NCI-H187 (cell line): Measurements from ENCODE around the gene NRTN.
"Not testable (repeated sequence)": the region's sequence is repeated elsewhere in the genome, so short reads cannot be mapped to it uniquely, and the experiment has no call there.

ENCODE experiments used
- DNase-seq, 2 experiments: peaks; one replicate each; lab custom pipeline; 2025; lab: John Stamatoyannopoulos, UW

The NRTN gene, protein sequence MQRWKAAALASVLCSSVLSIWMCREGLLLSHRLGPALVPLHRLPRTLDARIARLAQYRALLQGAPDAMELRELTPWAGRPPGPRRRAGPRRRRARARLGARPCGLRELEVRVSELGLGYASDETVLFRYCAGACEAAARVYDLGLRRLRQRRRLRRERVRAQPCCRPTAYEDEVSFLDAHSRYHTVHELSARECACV

DNA sequence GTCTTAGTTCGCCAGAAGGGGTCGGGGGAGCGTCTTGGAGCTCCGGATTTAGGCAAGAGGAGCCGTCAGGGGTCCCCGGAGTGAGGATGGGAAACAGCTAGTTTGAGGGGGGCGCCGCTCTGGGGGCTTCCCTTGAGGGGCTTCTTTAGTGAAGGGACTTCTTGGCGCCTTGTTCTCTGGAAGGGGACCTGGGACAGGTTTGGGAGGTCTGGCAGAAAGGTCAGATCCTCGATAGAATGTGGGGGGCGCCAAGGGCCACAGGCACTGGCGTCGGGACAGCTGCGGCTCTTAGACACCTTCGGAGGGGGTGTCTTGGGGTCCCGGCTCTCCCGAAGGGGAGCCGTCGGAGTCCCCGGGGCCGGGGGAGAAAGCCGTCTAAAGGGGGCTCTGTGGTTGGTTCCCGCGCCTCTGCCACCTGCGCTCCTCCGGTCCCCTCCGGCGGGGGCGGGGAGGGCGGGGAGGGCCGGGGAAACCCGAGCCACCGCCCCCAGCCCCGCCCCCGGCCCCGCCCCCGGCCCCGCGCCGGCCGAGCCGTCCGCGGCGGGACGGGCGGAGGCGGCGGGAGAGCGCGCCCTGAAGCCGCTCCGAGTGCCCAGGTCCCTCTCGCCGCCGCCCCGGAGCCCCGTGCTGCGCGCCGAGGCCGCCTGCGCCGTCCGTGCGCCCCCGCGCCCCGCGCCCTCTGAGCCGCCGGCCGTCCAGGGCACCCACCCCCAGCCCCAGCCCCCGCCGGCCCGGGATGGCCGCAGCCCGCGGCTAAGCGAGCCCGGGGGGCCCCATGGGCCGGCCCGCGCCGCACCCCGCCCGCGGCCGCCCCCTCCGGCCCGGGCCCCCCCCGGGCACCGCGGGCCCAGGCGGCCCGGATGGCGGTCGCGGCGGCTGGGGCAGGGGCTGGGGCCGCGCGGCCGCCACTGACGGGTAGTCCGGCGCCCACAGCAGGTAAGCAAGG is at the start of gene NRTN:
Gene NRTN, plus strand, starts transcription at position 552 of the 946 bp plus-strand sequence. CDS start 19,099 bp downstream, outside the sequence.
- no peak for DNase-seq

- no peak for DNase-seq
Measured at GRCh38 chr19:5762608-5763217, 42.2 kb upstream of the NRTN start.

DNA sequence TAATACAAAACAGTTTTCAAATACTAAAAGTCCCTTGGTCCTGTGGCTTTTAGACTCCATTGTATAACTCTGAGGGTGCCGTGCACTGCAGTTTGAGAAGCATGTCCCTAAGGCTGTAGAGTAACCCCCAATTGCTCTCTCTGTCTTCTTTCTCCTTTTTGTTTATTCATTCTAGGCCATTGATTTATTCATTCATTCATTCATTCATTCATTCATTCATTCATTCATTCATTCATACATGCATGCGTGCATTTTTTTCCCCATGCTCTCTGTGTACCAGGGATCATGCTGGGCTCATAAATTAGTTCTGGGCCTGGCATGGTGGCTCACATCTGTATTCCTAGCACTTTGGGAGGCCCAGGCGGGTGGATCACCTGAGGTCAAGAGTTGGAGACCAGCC is 39.6 kb upstream of the NRTN start:
- DNase-seq, result no peak

GRCh38 chr19:5767949-5768348 is 36.9 kb upstream of the NRTN start:
- no peak for DNase-seq

- DNase-seq, result no peak
Measured at GRCh38 chr19:5772416-5772815, 32.5 kb upstream of the NRTN start.

DNA sequence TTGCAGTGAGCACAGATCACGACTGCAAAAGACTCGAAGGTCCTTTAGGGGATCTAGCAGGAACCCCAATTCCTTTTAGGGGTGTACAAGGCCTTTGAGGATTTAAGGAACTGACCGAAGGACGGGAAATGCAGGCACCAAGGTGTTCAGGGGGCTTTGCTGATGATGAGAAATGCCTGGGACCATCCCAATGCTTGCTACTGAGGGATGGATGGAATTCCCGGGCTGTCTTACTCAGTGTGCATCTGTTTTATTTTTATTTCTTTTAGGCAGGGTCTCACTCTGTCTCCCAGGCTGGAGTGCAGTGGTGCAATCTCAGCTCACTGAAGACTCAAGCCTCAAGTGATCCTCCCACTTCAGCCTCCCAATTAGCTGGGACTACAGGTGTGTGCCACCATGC is 31.6 kb upstream of the NRTN start:
- no peak for DNase-seq

- no peak for DNase-seq
Measured at GRCh38 chr19:5774921-5775320, 29.9 kb upstream of the NRTN start.

GRCh38 chr19:5775668-5776309 is 29.1 kb upstream of the NRTN start:
- no peak for DNase-seq

DNA sequence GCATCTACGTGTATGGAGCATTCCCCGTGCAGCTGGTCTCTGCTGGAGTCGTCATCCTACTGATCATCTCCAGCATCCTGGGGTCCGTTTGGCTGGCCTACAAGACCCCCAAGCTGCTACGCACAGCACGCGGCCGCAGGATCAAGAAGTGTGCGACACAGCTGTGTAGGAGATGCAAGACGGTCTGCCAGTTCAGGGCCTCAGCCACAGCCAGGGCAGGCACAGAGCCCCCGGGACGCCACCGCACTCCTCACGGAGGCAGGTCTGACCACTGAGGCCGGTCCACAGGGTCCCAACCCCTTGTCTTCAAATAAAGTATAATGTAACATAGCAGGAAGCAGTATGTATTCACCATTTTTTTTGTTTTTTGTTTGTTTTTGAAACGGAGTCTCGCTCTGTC is 26.5 kb upstream of the NRTN start:
- DNase-seq, result no peak

DNA sequence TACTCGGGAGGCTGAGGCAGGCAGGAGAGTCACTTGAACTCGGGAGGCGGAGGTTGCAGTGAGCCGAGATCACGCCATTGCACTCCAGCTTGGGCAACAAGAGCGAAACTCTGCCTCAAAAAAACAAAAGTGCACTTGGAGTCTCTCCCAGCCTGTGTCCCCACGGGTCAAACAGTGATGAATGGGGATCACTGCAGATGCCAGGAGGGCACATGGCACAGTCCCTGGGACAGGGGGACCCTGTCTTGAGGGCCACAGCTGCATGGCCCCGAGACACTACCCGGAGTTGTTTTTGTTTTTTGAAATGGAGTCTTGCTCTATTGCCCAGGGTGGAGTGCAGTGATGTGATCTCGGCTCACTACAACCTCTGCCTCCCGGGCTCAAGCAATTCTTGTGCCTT is 24.0 kb upstream of the NRTN start:
- DNase-seq, result not testable (repeated sequence)

- no peak for DNase-seq
Measured at GRCh38 chr19:5782322-5782721, 22.5 kb upstream of the NRTN start.

- DNase-seq, result no peak
Measured at GRCh38 chr19:5782945-5783919, 21.6 kb upstream of the NRTN start.

DNA sequence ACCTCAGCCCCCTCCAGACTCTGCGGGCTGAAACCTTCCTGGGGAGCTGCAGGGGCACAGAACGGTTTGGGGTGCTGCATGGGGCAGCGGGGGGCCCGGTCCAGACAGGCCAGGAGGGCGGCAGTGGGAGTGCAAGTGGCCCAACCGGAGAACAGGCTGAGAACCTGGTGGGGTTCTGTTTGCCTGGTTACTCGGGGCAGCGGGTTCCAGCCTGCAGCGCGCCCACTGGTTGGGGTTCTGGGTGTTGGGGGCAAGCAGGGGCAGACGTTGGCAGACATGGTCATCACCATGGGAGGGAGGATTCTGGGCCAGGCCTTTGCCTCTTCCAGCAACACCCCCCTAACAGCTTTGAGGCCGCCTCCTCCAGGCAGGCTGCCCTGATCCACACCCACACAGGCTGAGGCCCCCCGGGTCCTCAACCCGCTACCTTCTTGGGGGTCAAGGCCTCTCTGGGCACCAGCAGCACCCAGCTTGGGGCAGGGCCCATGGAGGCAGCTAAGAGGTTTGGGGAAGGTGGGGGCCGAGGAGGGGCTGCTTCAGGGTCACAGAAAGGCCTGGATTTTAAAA is 20.2 kb upstream of the NRTN start, which contains the start of gene PRR22:
Gene PRR22, minus strand, starts transcription at position 166 of the 567 bp plus-strand sequence. Its CDS starts 86 bp downstream, at position 80.
- DNase-seq, result no peak

GRCh38 chr19:5785423-5785822 is 19.4 kb upstream of the NRTN start:
- no peak for DNase-seq

DNA sequence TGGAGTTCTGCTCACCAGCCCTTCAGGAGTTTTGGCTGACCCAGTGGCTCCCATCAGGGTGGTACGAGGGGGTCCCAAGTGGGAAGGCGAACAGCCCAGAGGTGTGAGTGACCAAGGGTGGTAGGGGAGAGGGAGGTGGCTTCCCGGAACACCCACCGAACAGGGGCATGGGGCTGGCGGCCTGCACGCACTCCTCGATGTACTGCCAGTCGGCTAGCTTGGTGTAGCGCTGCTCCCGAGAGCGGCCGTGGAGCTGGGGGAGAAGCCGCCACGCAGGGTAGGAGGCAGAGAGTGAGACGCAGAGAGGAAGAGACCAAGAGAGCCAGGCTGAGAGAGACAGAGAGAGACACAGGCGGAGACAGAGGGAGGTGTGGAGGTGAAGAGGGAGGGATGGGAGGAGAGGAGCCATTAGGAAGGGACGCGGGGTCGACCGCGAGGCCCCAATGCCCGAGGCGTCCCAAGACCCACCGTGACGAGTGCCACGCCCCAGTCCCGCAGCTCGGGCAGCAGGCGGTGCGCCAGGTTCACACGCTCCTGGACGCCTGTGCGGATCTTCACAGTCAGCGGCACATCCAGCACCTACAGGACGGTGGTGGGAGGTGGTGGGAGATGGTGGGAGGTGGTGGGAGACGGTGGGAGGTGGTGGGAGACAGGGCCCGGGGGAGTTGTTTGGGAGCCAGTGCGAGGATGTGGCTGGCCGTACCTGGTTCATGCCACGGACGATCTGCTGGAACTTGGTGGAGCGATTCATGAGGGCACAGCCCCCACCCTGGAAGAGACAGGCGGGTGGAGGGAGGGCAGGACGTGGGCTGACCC is 18.1 kb upstream of the NRTN start:
- DNase-seq, result no peak

- DNase-seq, result no peak
Measured at GRCh38 chr19:5787409-5788182, 17.3 kb upstream of the NRTN start.

- no peak for DNase-seq
Measured at GRCh38 chr19:5788422-5788821, 16.4 kb upstream of the NRTN start.

GRCh38 chr19:5789351-5789761 is 15.5 kb upstream of the NRTN start:
- DNase-seq, result no peak
